SK-N-SH (cell line): ENCODE results near the gene ASB4.

Source experiments
- GATA2 ChIP-seq: sonication (generic); formaldehyde crosslinking; IDR thresholded peaks from 2 replicates; pipeline ENCODE4 v1.5.0; 2020; ENCODE audit warnings: mild to moderate bottlenecking, missing genetic modification reagents
- POLR2AphosphoS5 ChIP-seq: IDR thresholded peaks from 2 replicates; pipeline ENCODE4 v1.6.1; 2012; ENCODE audit warnings: low read depth, low read length
- REST ChIP-seq: IDR thresholded peaks from 2 replicates; pipeline ENCODE4 v1.6.1; 2012; ENCODE audit warnings: mild to moderate bottlenecking, low read depth, low read length, moderate library complexity
- USF1 ChIP-seq: IDR thresholded peaks from 2 replicates; pipeline ENCODE4 v1.4.0; 2012; ENCODE audit warnings: low read depth, borderline replicate concordance
- TF ChIP-seq, protein P1 (sequence below): fragments of 200-600 bp; sonication (generic); IDR thresholded peaks from 2 replicates; pipeline ENCODE4 v1.6.1; 2017; ENCODE audit warnings: antibody characterized with exemption, mild to moderate bottlenecking, moderate library complexity

DNA sequence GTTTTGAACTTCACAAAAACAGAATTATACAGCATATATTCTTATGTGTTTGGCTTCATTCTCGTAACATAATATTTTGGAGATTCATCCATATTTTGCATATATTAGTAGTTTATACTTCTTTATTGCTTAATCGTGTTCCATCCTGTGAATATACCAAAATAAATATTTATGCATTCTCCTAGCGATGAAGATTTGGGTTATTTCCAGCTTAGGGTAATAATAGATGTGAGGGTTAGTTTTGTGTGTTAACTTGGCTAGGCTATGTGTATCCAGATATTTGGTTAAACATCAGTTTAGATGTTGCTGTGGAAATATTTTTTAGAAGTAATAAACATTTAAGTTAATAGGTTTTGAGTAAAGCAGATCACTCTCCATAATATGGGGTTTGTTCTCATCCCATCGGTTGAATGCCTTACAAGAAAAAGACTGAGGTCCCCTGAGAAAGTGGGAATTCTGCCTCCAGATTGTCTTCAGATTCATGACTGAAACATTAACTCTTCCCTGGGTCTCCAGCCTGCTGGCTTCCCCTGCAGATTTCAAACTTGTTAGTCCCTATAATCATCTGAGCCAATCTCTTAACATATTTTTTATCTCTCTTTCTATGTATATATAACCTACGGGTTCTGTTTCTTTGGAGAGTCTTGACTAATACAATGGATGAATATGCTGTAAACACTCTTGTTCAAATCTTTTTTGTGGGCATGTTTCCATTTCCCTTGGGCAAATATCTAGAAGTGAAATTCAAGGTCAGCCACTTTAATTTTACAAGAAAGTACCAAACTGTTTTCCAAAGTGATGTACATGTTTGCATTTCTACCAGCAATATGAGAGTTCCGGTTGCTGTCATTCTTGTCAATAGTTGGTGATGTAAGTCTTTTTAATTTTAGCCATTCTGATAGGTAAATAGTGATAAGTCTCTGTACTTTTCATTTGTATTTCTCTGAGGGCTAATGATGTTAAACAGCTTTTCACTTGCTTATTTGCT is 61.9 kb downstream of the ASB4 start:
- TF ChIP-seq, protein P1, sequence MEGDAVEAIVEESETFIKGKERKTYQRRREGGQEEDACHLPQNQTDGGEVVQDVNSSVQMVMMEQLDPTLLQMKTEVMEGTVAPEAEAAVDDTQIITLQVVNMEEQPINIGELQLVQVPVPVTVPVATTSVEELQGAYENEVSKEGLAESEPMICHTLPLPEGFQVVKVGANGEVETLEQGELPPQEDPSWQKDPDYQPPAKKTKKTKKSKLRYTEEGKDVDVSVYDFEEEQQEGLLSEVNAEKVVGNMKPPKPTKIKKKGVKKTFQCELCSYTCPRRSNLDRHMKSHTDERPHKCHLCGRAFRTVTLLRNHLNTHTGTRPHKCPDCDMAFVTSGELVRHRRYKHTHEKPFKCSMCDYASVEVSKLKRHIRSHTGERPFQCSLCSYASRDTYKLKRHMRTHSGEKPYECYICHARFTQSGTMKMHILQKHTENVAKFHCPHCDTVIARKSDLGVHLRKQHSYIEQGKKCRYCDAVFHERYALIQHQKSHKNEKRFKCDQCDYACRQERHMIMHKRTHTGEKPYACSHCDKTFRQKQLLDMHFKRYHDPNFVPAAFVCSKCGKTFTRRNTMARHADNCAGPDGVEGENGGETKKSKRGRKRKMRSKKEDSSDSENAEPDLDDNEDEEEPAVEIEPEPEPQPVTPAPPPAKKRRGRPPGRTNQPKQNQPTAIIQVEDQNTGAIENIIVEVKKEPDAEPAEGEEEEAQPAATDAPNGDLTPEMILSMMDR, result no peak
- TF ChIP-seq USF1, result no peak
- no peak for TF ChIP-seq GATA2 (CRISPR knock-in tag)
- no peak for TF ChIP-seq REST
- no peak for TF ChIP-seq POLR2AphosphoS5
